IPS-18a (cell line): ENCODE results near the gene FZD10.

Experiments used
- H3K27ac ChIP-seq: one replicate; pipeline ENCODE4 v1.5.1; 2013; ENCODE audit warnings: low read length
- H3K27me3 ChIP-seq: one replicate; pipeline ENCODE4 v1.6.1; 2013; ENCODE audit warnings: mild to moderate bottlenecking, low read length; ENCODE audit not compliant: control insufficient read depth, insufficient read depth
- H3K36me3 ChIP-seq: one replicate; pipeline ENCODE4 v1.6.1; 2013; ENCODE audit warnings: low read depth, low read length; ENCODE audit not compliant: control insufficient read depth
- H3K4me1 ChIP-seq: one replicate; pipeline ENCODE4 v1.6.1; 2013; ENCODE audit warnings: low read depth, low read length; ENCODE audit not compliant: control insufficient read depth
- H3K4me3 ChIP-seq: one replicate; pipeline ENCODE4 v1.5.1; 2013; ENCODE audit warnings: low read length
- H3K9ac ChIP-seq: one replicate; pipeline ENCODE4 v1.6.1; 2013; ENCODE audit warnings: mild to moderate bottlenecking, low read length, moderate library complexity
- H3K9me3 ChIP-seq: one replicate; pipeline ENCODE4 v1.6.1; 2013; ENCODE audit warnings: low read depth, low read length; ENCODE audit not compliant: control insufficient read depth

FZD10 gene

DNA sequence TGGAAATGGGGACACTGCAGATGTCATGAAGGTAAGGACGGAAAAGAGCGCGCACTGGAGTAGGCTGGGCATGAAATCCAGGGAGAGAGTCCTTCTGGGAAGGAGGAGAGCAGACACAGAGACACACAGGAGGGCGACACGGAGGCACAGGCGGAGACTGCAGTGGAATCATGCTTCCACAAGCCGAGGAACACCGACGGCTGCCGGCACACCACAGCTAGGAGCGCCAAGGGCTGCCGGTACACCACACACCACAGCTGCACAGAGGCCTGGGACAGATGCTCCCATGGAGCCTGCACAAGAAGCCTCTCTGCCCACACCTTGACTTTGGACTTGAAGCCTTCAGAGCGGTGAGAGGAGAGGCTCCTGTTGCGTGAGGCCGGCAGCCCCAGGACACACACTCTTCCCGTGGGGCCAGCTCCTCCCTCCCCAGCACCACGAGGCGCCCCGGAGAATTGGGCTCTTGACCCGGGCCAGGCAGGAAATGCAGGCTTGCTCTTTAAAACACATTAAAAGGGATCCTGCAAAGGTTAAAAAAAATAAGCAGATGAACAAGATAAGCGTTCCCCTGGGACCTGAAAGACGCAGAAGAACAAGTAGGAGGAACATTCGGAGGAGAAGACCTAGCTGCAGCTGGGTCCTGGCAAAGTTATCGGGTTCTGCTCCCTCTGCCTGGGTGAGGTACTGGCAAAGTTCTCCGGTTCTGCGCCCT is 28.3 kb upstream of the FZD10 start:
- Histone ChIP-seq H3K36me3 (no peaks in the 10 kb centered on the region), H3K27ac (no peak overlapping the region), H3K4me1 (peaks cover 17% of the 10 kb centered on the region), H3K4me3 (no peak overlapping the region), H3K9me3 (no peaks in the 10 kb centered on the region), H3K9ac (no peak overlapping the region), H3K27me3 (peaks cover 39% of the 10 kb centered on the region)

DNA sequence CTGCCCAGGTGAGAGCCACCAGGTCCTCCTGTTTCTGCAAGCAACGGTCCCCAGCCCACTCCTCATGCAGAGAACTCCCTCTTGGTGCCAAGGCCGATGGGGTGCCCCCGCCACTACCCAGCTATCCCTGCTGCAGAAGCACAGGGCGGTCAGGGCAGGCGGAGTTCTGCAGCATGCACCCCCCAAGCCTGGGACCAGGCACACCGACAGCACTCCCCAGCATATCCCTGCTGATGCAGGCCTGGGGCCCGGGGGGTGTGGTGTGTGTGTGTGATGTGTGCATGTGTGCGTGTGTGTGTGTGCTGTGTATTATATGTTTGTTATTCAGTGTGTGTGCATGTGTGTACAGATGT is 27.7 kb upstream of the FZD10 start:
- Histone ChIP-seq H3K27me3 (peaks cover 42% of the 10 kb centered on the region), H3K4me1 (peaks cover 17% of the 10 kb centered on the region), H3K36me3 (no peaks in the 10 kb centered on the region), H3K27ac (no peak overlapping the region), H3K9me3 (no peaks in the 10 kb centered on the region), H3K9ac (no peak overlapping the region), H3K4me3 (no peak overlapping the region)

DNA sequence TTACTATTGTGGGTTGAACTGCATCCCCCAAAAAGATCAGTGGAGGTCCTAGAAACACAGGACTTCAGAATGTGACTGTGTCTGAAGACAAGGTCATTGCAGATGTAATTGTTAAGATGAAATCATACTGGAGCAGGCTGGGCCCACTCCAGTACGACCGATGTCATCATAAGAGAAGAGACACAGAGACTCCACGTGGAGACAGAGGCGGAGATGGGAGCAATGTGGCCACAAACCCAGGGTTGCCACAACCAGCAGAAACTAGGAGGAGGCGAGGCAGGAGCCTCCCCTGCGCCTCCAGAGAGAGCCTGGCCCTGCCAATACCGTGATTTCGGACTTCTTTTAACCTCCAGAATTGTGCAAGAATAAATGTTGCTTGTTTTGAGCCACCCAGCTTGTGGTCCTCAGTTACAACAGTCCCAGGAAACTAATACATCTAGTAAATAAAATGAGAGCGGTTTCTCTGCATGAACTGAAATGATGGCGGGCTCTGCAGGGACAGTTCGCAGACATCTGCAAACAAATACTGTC is 25.7 kb upstream of the FZD10 start:
- Histone ChIP-seq H3K4me3 (no peak overlapping the region), H3K36me3 (no peaks in the 10 kb centered on the region), H3K4me1 (peaks cover 17% of the 10 kb centered on the region), H3K9ac (no peak overlapping the region), H3K27ac (no peak overlapping the region), H3K27me3 (peaks cover 42% of the 10 kb centered on the region), H3K9me3 (no peaks in the 10 kb centered on the region)

DNA sequence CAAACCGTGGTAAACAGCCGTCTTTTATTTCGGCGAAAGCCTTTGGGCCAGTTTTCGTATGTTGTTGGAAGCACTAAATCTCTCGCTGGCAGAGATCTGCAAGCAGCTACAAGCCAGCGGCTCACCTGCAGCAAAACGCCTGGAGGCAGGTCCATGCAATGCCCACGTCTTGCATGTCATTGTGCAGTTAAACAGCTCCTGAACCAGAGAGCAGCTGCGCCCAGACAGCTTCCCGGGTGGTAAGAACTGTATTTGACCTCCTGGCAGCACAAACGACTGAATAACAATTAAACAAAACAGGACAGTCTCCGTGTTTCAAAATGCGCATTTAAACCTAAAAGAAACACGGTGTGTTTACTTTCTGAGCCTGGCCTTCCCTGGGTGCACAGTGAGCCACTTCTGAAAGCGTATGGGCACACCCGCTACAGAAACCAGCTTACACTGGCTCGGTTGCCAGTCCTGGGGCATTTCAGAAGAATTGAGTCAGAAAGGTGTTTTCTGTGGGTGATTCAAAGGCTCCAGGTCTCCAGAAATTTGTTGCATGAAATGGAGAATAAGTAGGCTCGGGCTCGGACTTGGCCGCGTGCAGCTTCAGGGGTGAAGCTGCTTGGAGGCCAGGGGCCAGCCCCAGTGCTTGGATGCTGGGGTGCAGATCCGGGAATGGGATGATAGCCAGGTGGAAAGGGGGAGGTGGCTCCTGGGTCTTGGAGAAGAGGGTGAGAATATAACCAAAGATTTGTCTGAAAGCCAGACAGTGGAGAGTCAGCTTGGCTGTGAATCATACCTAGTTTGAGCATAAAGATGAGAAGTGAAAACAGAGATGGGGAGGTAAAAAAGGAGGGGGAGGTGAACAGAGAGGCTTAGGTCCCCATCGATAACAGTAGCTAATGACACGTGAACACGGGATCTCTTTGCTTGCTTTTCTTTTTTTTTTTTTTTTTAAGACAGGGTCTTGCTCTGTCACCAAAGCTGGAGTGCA is 24.9 kb upstream of the FZD10 start:
- Histone ChIP-seq H3K4me3 (peak overlapping the region; percentile 12), H3K9ac (no peak overlapping the region), H3K9me3 (no peaks in the 10 kb centered on the region), H3K27me3 (peaks cover 42% of the 10 kb centered on the region), H3K36me3 (no peaks in the 10 kb centered on the region), H3K27ac (no peak overlapping the region), H3K4me1 (peaks cover 17% of the 10 kb centered on the region)

DNA sequence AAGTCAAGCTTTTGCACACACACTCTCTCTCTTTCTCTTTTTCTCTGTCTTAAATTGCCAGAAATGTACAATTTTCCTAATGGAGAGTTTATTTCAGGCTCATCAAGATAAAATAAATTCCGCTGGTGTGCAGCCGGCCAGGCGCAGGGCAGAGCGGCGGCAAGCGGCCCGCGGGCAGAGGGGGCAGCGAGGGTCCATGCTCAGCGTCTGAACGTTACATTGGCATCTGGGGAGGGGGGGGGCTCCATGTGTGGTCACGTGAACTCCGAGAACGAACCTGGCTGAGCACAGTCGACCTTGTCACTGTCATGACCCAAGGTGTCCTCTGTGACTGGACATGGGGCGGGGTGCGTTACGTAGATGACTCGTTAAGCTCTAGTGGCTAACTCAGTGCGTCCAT is 23.8 kb upstream of the FZD10 start:
- H3K36me3 ChIP-seq: no peaks in the 10 kb centered on the region
- no peak overlapping the region for H3K4me3 ChIP-seq
- H3K27ac ChIP-seq: no peak overlapping the region
- H3K4me1 ChIP-seq: peaks cover 17% of the 10 kb centered on the region
- H3K9me3 ChIP-seq: no peaks in the 10 kb centered on the region
- no peak overlapping the region for H3K9ac ChIP-seq
- peaks cover 44% of the 10 kb centered on the region for H3K27me3 ChIP-seq

DNA sequence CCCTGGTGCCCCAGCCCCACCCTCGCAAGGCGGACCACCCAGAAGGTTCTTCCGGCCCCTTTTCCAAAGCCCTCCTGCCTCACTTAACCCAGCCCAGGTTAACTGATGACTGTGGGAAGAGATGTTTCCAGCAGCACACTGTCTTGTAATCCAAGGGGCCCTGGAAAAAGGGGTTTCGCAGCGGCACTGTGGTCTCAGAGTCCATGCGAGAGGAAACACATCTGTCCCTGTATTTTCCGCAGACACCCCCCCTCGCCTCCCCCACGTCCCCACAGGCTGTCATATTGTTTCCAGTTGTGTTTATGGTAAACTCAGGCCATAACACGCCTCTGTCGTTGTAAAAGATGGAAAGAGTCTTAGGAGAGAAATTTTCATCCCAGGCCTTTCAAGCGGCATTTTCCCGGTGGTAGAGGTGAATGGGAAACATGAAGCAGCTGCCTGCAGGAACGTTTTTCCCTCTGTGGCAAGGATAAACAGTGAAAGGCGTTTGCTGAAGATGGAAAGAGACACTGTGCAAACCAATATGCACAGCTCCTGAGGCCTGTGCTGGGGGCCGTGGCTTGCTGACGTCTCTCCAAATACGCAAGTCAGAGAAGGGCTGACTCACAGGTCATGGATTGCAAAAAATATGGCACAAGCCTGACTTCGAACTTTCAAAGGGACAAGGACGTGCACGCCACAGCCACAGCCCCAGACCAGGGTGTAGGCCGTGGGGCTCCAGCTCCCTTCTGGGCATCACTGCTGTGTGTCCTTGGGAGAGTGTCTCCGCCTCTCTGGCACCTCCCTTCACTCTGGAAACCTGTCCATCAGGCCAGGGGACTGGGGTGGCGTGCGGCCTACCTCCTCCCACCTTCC is 22.5 kb upstream of the FZD10 start:
- Histone ChIP-seq H3K4me3 (no peak overlapping the region), H3K9ac (no peak overlapping the region), H3K9me3 (no peaks in the 10 kb centered on the region), H3K36me3 (no peaks in the 10 kb centered on the region), H3K27me3 (peaks cover 41% of the 10 kb centered on the region), H3K4me1 (peaks cover 17% of the 10 kb centered on the region), H3K27ac (no peak overlapping the region)

DNA sequence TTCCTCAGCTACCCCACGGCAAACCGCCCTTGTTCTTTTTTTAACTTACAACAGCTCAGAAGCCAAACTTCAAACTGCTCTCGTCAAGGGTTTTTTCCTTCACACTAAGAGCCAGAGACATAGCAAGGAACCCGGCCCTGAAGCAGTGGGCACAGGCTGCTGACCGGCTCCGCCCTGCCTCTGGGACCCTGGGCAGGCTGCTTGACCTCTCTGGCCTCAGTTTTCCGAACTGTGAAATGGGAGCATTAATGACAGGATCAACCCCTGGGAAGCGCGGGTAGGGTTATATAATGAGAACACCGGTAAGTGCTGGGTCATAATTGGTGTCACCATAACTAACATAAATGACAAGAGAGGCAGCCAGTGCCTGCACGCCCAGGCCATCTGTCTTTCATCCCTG is 21.2 kb upstream of the FZD10 start:
- no peak overlapping the region for H3K4me3 ChIP-seq
- peaks cover 17% of the 10 kb centered on the region for H3K4me1 ChIP-seq
- H3K9ac ChIP-seq: no peak overlapping the region
- H3K27ac ChIP-seq: no peak overlapping the region
- peaks cover 33% of the 10 kb centered on the region for H3K27me3 ChIP-seq
- no peaks in the 10 kb centered on the region for H3K9me3 ChIP-seq
- H3K36me3 ChIP-seq: no peaks in the 10 kb centered on the region

DNA sequence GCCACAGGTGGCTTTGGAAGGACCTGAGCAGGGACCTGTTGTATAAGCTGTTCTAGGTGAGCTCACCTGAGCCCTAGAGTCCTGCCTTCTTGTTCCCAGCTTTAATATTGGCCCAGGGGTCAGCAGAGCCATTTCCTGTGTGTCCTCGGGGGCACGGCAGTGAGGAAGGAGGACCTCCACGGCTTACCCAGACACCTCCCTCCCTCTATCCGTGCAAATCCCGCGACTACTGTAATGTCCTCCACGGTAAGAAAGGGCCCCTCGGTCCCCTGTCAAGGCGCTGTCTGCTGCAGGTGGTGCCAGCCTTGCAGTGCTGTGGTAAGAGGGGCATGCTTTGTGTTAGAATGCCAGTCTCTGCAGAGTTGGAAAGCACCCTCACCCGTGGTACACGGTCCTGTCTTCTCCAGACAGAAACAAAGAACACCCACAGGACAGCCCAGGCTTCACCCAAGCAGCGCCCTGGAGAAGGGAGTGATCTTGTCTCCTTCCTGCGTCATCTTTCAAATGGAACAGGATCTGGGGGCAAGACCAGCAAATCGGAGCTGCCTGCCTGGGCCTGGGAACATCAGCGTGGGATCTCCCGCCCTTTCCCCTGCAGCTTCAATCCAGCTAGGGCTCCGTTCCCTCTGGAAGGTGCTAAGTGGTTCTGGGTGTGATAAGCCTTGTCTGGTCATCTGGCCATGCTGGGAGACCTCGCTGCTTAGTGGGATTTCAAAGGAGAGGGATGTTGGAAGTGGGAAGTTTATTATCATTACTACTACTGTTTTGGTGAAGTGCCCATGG is 20.2 kb upstream of the FZD10 start:
- H3K9me3 ChIP-seq: no peaks in the 10 kb centered on the region
- H3K27me3 ChIP-seq: peaks cover 26% of the 10 kb centered on the region
- no peaks in the 10 kb centered on the region for H3K36me3 ChIP-seq
- H3K27ac ChIP-seq: no peak overlapping the region
- peaks cover 7% of the 10 kb centered on the region for H3K4me1 ChIP-seq
- no peak overlapping the region for H3K4me3 ChIP-seq
- H3K9ac ChIP-seq: no peak overlapping the region

DNA sequence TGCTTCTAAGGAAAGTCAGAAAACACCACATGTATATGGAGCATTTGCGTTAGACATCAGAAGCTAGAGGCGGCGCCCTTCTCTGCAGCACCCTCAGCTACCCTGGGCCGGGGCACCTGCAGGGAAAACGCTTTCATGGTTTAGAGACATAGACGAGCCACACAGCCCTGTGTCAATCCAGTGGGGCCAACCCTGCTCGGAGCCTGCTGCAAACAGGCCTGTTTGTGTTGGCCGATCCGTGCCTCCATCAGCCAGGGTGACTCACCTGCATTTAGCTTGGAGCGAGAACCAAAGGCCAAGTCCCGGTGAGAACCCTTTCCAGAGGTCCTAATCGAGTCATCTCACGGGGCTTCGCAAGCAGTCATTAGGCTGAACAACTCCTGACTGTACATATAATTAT is 19.5 kb upstream of the FZD10 start:
- peaks cover under 1% of the 10 kb centered on the region for H3K4me1 ChIP-seq
- no peak overlapping the region for H3K4me3 ChIP-seq
- no peak overlapping the region for H3K27ac ChIP-seq
- H3K36me3 ChIP-seq: no peaks in the 10 kb centered on the region
- H3K9me3 ChIP-seq: no peaks in the 10 kb centered on the region
- H3K27me3 ChIP-seq: peaks cover 21% of the 10 kb centered on the region
- H3K9ac ChIP-seq: no peak overlapping the region

DNA sequence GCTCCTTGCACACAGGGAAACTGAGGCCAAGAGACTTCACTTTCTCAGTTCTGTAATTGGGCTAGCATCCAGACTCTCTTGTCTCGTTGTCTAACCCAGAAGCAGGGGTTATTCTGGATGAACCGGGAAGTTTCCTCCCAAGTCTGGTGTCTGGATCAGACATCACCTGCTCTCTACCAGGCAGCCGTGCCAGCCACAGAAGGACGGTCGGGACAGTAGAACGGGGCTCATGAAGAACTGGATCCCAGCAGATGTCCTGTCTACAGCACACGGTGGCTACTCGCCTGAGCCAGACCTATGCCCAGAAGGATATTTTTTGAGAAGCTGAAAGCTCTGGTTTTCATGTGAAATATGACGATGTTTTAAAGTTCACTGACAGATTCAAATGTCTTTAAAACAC is 19.1 kb upstream of the FZD10 start:
- H3K4me3 ChIP-seq: no peak overlapping the region
- H3K9me3 ChIP-seq: no peaks in the 10 kb centered on the region
- no peak overlapping the region for H3K27ac ChIP-seq
- peaks cover 17% of the 10 kb centered on the region for H3K27me3 ChIP-seq
- no peaks in the 10 kb centered on the region for H3K4me1 ChIP-seq
- H3K9ac ChIP-seq: no peak overlapping the region
- H3K36me3 ChIP-seq: no peaks in the 10 kb centered on the region
